Colonic mucosa (tissue), 4 donors: Measurements from ENCODE around the gene SATB1. TPM values are rescaled to one million over a fixed set of nuclear protein-coding genes. Genes with fewer than 3 reads are reported as not detected.

ENCODE experiments used
- DNase-seq: peaks from one replicate; pipeline ENCODE4 v3.0.0-alpha.2; 2020
- H3K27ac ChIP-seq: fragments of 200-600 bp; one replicate; pipeline ENCODE4 v1.8.0; 2021
- H3K27me3 ChIP-seq: fragments of 200-600 bp; one replicate; pipeline ENCODE4 v1.8.0; 2021
- H3K36me3 ChIP-seq: fragments of 200-600 bp; one replicate; pipeline ENCODE4 v1.8.0; 2021
- H3K4me1 ChIP-seq: fragments of 200-600 bp; one replicate; pipeline ENCODE4 v1.8.0; 2021; ENCODE audit warnings: mild to moderate bottlenecking
- H3K4me3 ChIP-seq: fragments of 200-600 bp; one replicate; pipeline ENCODE4 v1.8.0; 2021
- H3K9ac ChIP-seq, 2 donors: one replicate each; pipeline ENCODE4 v1.7.0; 2013; ENCODE audit warnings: control low read depth in 2 of 2, low read depth in 2 of 2, low read length in 2 of 2
- H3K9me3 ChIP-seq: fragments of 200-600 bp; one replicate; pipeline ENCODE4 v1.8.0; 2021
- intact Hi-C: fragments of 100-400 bp; cut with DNase I; formaldehyde crosslinking; loops from one replicate; pipeline ENCODE4 v1.14.1; 2022
- total RNA-seq, 2 donors: library from RNA; stranded (reverse); fragmentation: NEBNext Ultra II Directional in 1 of 2; extraction: Animal tissue kit (Norgen Biotek cat#: 25700) in 1 of 2; gene quantifications; one replicate each; pipeline ENCODE4 v1.2.1, GENCODE V29; 2021
- TF ChIP-seq, protein P1 (sequence below): fragments of 200-600 bp; IDR thresholded peaks from one replicate; pipeline ENCODE4 v1.8.0; 2022; ENCODE audit warnings: antibody characterized with exemption, mild to moderate bottlenecking
- donor health status: healthy.
- donor health status: DM: no; HTN: no; CAD: no.
- donor health status: DM: no; HTN: no; CAD: no.

Gene SATB1
- total RNA-seq, 2 donors from 2014 or later = 16.0 to 33.0 TPM

DNA sequence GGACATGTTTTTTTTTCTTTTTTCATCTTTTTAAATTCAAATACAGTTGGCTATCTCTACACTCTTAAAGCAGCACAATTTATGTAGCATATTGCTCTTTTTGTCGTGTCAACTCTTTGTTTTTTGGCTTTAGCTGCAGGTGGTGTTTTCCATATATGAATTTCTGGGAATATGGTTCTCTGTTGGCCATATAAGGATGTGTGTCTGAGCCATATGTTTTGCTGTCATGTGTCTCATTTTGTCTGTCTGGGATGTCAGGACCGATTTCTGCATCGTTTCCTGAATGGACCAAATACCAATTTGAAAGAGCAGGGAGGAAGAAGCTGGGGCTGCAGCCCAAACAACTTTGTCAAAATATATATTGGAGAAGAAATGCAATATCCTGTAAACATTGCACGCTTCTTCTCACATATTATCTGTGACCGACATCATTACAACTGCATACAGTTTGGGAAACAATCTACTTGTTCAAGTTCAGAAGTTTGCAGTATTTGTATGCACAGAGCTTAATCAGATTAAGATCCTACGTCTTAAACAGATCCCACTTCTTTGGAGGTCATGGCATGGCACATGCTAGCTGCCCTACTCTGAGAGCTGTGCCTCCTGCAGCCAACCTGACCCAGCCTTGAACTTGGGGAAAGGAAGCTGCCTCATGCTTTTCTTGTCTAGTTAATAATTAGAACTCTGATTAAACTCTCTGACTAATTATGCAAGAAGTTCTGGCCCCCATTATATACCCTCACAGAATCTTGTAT lies 4.0 kb upstream of the SATB1 start:
- Histone ChIP-seq H3K4me1 (no peaks in the 10 kb centered on the region), H3K9ac (no peak overlapping the region), H3K27ac (no peak overlapping the region), H3K4me3 (no peak overlapping the region), H3K36me3 (no peaks in the 10 kb centered on the region), H3K9me3 (no peaks in the 10 kb centered on the region), H3K27me3 (no peaks in the 10 kb centered on the region)
- TF ChIP-seq, protein P1, sequence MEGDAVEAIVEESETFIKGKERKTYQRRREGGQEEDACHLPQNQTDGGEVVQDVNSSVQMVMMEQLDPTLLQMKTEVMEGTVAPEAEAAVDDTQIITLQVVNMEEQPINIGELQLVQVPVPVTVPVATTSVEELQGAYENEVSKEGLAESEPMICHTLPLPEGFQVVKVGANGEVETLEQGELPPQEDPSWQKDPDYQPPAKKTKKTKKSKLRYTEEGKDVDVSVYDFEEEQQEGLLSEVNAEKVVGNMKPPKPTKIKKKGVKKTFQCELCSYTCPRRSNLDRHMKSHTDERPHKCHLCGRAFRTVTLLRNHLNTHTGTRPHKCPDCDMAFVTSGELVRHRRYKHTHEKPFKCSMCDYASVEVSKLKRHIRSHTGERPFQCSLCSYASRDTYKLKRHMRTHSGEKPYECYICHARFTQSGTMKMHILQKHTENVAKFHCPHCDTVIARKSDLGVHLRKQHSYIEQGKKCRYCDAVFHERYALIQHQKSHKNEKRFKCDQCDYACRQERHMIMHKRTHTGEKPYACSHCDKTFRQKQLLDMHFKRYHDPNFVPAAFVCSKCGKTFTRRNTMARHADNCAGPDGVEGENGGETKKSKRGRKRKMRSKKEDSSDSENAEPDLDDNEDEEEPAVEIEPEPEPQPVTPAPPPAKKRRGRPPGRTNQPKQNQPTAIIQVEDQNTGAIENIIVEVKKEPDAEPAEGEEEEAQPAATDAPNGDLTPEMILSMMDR = no peak
- no peak for DNase-seq
- intact Hi-C loops = no loop called here

DNA sequence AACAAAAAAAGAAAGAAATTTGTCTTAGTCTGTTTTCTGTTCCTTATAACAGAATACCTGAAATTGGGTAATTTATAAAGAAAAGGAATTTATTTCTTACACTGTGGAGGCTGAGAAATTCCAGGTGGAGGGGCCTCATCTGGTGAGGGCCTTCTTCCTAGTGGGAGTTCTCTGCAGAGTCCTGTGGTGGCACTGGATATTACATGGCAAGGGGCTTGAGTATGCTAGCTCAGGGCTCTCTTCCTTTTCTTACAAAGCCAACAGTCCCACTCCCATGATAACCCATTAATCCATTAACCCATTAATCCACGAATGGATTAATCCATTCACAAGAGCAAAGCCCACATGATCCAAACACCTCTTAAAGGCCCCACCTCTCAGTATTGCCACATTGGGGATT lies 2.9 kb upstream of the SATB1 start:
- no peaks in the 10 kb centered on the region for H3K9me3 ChIP-seq
- no peaks in the 10 kb centered on the region for H3K36me3 ChIP-seq
- H3K27ac ChIP-seq = no peak overlapping the region
- H3K4me3 ChIP-seq = no peak overlapping the region
- no peaks in the 10 kb centered on the region for H3K27me3 ChIP-seq
- no peaks in the 10 kb centered on the region for H3K4me1 ChIP-seq
- H3K9ac ChIP-seq = no peak overlapping the region
- TF ChIP-seq, protein P1 = no peak
- intact Hi-C loops = no loop called here
- no peak for DNase-seq

DNA sequence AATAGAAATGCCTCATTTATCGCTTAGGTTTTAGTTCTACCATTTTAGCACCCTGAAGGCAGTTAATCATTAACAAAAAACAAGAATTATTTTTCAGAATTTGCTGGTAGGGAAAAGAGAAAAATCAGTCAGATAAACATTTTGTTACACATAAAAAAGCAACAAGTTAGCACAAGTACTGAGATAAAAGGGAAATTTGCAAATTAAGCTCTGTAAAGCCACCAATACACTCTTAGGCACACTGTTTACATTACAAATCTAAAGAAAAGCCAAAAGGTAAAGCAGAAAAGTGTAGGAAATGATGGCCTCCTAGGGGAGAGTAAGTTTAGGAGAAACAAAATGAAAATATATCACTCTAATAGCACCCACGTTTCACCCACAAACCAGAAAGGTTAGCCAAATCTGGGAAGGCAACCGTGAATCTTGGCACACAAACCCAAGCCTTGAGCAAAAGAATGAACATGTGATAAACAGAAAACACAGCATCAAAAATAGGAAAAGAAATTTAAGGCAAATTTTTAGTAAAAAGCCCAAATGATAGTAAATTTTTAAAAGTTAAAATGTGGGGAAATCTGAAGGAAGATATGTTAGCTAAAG lies 1.6 kb upstream of the SATB1 start:
- Histone ChIP-seq H3K4me1 (no peaks in the 10 kb centered on the region), H3K9ac (peak overlapping the region in 1 of 2 donors; percentile 23), H3K27ac (no peak overlapping the region), H3K27me3 (no peaks in the 10 kb centered on the region), H3K36me3 (no peaks in the 10 kb centered on the region), H3K4me3 (no peak overlapping the region), H3K9me3 (no peaks in the 10 kb centered on the region)
- intact Hi-C loops = no loop called here
- TF ChIP-seq, protein P1 = no peak
- DNase-seq = no peak

DNA sequence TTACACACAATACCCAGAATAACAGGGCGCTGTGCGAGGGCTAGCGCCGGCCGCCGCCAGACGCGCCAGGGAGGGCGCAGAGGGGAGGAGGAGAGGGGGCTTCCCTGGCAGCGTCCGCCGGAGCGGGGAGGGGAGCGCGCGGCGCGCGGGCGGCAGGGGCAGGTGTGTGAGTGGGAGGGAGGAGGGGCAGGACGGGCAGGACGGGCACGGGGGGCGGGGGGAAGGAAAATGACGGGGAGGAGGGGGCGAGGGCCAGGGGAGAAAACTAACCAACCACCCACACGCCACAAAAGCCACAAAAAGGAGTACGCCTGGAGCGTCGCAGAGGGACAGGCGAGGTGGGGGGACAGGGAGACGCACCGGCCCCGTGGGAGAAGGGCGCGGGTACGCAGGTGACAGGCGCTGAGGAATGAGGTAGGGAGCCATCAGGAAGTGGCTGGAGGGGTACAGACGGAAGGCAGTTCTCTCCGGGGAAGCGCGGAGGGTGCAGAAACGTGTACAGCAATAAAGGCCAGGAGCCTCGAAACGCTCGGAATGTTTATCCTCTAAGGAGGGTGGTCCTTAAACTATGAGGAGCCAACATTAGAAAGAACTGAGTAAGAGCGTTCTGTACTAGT lies 610 bp upstream of the SATB1 start:
- peak; percentile 60 for DNase-seq
- H3K9me3 ChIP-seq = no peaks in the 10 kb centered on the region
- H3K36me3 ChIP-seq = no peaks in the 10 kb centered on the region
- H3K27me3 ChIP-seq = no peaks in the 10 kb centered on the region
- TF ChIP-seq, protein P1 = no peak
- H3K27ac ChIP-seq = peak overlapping the region; percentile 81
- H3K4me3 ChIP-seq = peak overlapping the region; percentile 74
- H3K9ac ChIP-seq = peak overlapping the region; percentile 68 to 79
- no peaks in the 10 kb centered on the region for H3K4me1 ChIP-seq
- intact Hi-C loops = no loop called here

DNA sequence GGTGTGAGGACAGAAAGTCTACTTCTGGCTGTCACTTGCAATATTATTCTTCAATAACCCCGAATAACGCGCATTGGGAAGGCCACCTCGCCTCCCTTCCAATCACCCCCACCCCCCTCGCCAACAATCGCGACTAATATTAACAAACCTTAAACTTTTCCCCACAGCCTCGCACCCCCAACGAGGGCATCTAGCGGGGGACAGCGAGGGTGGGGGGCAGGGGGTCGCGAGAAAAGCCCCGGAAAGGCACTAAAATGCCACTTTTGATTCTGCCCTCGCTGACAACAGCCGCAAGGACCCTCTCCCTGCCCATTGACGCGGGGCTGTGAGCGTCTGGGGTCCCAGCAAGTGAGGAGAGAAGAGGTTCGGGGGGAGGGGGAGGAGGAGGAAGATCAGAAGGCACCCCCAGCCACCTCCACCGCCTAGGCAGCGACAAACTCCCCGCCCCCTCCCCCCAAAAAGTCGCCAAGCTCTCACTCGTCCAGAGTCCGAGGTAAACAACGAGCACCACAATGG lies 868 bp downstream of the SATB1 start:
- Histone ChIP-seq H3K27me3 (no peaks in the 10 kb centered on the region), H3K27ac (peak overlapping the region; percentile 81), H3K4me1 (no peaks in the 10 kb centered on the region), H3K36me3 (no peaks in the 10 kb centered on the region), H3K9me3 (no peaks in the 10 kb centered on the region), H3K4me3 (peak overlapping the region; percentile 74), H3K9ac (peak overlapping the region; percentile 86 to 91)
- intact Hi-C loops = no loop called here
- TF ChIP-seq, protein P1 = no peak
- DNase-seq = peak; percentile 50
